K562 (cell line): ENCODE measurements around the gene GGA2. TPM values are rescaled to one million over a fixed set of nuclear protein-coding genes. Genes with fewer than 3 reads are reported as not detected.

ENCODE experiments used
- ATAC-seq: fragments of 200-7000 bp; cut with Tn5 transposase; 3 replicates; pipeline ENCODE4 v1.9.1; 2020; ENCODE audit warnings: moderate library complexity
- BruUV-seq: library from RNA; stranded (reverse); fragments of 400-500 nt; replicated peaks from 2 replicates; lab custom pipeline; 2021; lab: Mats Ljungman, UMichigan
- CTCF ChIA-PET: fragments of 300-600 bp; formaldehyde crosslinking; extraction: SDS; loops from one replicate; lab custom pipeline; 2021; ENCODE audit warnings: low intra/inter-chr PET ratio; lab: Yijun Ruan, JAX
- POLR2A ChIA-PET: fragments of 300-600, 350-650 bp; sonication (Branson Sonifier 250); formaldehyde crosslinking; extraction: SDS; loops from one replicate; lab custom pipeline; 2021; ENCODE audit warnings: antibody characterized with exemption, inconsistent platforms; lab: Yijun Ruan, JAX
- DNase-seq, 4 experiments: peaks; one replicate each; pipeline versions ENCODE4 v3.0.0 to v3.0.0-alpha.2; 2011 to 2018; ENCODE audit warnings: low spot score in 3 of 4, mixed read lengths in 3 of 4; ENCODE audit errors: extremely low read depth in 1 of 4
- FAIRE-seq: peaks from 2 replicates; lab custom pipeline; 2011; peaks lifted over from hg19 to GRCh38; lab: Jason Lieb, UNC
- H2AFZ ChIP-seq: 2 replicates; pipeline ENCODE4 v1.6.0; 2011; ENCODE audit warnings: low read depth, low read length, control low read depth, inconsistent platforms
- H3K27ac ChIP-seq: fragments of 200-600 bp; 3 replicates; pipeline ENCODE4 v1.8.0; 2011; ENCODE audit warnings: low read depth, mild to moderate bottlenecking, control low read depth, inconsistent platforms, low read length, moderate library complexity, mixed read lengths; ENCODE audit errors: extremely low read depth
- H3K27me3 ChIP-seq, 2 experiments: fragments of 300-600 bp in 1 of 2; 2 replicates in 1 of 2; 3 replicates in 1 of 2; pipeline versions ENCODE4 v1.6.0 to v1.8.0; 2011; ENCODE audit warnings: inconsistent platforms in 2 of 2, low read length in 2 of 2, mild to moderate bottlenecking in 1 of 2, mixed read lengths in 1 of 2, moderate library complexity in 1 of 2; ENCODE audit not compliant: control insufficient read depth in 2 of 2, insufficient read depth in 2 of 2
- H3K36me3 ChIP-seq: fragments of 300-600 bp; 3 replicates; pipeline ENCODE4 v1.8.0; 2011; ENCODE audit warnings: mild to moderate bottlenecking, low read length, inconsistent platforms; ENCODE audit not compliant: control insufficient read depth, insufficient read depth
- H3K4me1 ChIP-seq, 2 experiments: fragments of 200-600 bp in 1 of 2; replicated peaks in 1 of 2; 2 replicates in 1 of 2; 3 replicates in 1 of 2; pipeline versions ENCODE4 v1.5.1 to v1.8.0; 2011; ENCODE audit warnings: inconsistent platforms in 2 of 2, low read length in 2 of 2, mild to moderate bottlenecking in 1 of 2, mixed read lengths in 1 of 2, moderate library complexity in 1 of 2; ENCODE audit not compliant: control insufficient read depth in 2 of 2, insufficient read depth in 2 of 2
- H3K4me2 ChIP-seq: 2 replicates; pipeline ENCODE4 v1.6.1; 2011; ENCODE audit warnings: low read length, control low read depth, inconsistent platforms, mixed read lengths; ENCODE audit not compliant: insufficient read depth
- H3K4me3 ChIP-seq: fragments of 200-600 bp; sonication (generic), shearing (Covaris generic); 2 replicates; pipeline ENCODE4 v1.5.1; 2016; ENCODE audit warnings: control low read depth, inconsistent platforms
- H3K79me2 ChIP-seq: fragments of 200-600 bp; 3 replicates; pipeline ENCODE4 v1.8.0; 2011; ENCODE audit warnings: low read length, inconsistent platforms; ENCODE audit not compliant: control insufficient read depth, insufficient read depth
- H3K9ac ChIP-seq, 2 experiments: 2 replicates each; pipeline versions ENCODE4 v1.6.0 to v1.6.1; 2011; ENCODE audit warnings: low read depth in 2 of 2, low read length in 2 of 2, control low read depth in 1 of 2, inconsistent platforms in 1 of 2, mild to moderate bottlenecking in 1 of 2, mixed read lengths in 1 of 2; ENCODE audit not compliant: insufficient read depth in 1 of 2
- H3K9me1 ChIP-seq: one replicate; pipeline ENCODE4 v1.6.0; 2011; ENCODE audit warnings: inconsistent platforms, mild to moderate bottlenecking, low read length, moderate library complexity; ENCODE audit not compliant: control insufficient read depth, insufficient read depth
- H3K9me3 ChIP-seq: replicated peaks from 2 replicates; pipeline ENCODE4 v1.5.1; 2011; ENCODE audit warnings: low read depth, low read length, inconsistent platforms; ENCODE audit not compliant: control insufficient read depth, insufficient read depth
- H4K20me1 ChIP-seq: replicated peaks from 2 replicates; pipeline ENCODE4 v1.6.1; 2011; ENCODE audit warnings: low read length, inconsistent platforms, mixed read lengths; ENCODE audit not compliant: control insufficient read depth, insufficient read depth
- EP400 ChIP-seq: fragments of 450-650 bp; IDR thresholded peaks from 2 replicates; pipeline ENCODE4 v1.6.1; 2017; ENCODE audit warnings: antibody characterized with exemption, mild to moderate bottlenecking, moderate library complexity
- PTTG1 ChIP-seq: fragments of 450-650 bp; IDR thresholded peaks from 2 replicates; pipeline ENCODE4 v1.6.1; 2016; ENCODE audit warnings: low read depth, mild to moderate bottlenecking, missing genetic modification characterization, missing compliant biosample characterization
- TCFL5 ChIP-seq: fragments of 250-450 bp; sonication (Bioruptor Pico); conservative IDR thresholded peaks from 2 replicates; pipeline ENCODE4 v1.6.1; 2021; ENCODE audit warnings: mild to moderate bottlenecking, moderate library complexity, matching md5 sums
- ZFP91 ChIP-seq: sonication (generic); formaldehyde crosslinking; IDR thresholded peaks from 2 replicates; pipeline ENCODE4 v1.8.0; 2022; ENCODE audit warnings: mild to moderate bottlenecking, missing genetic modification reagents
- WGBS: fragments of 100-300 bp; shearing (Covaris generic); methylation state at CpG from one replicate; pipeline ENCODE4 v1.1.6; 2016; ENCODE audit warnings: low coverage, mixed read lengths; ENCODE audit not compliant: insufficient coverage; ENCODE audit errors: missing lambda C conversion rate; 5-methylcytosine and 5-hydroxymethylcytosine counted together
- in situ Hi-C: fragments of 300-500 bp; cut with MboI; formaldehyde crosslinking; loops from 4 replicates; pipeline ENCODE4 v1.15.0; 2018; ENCODE audit warnings: inconsistent platforms, mixed read lengths
- intact Hi-C: fragments of 100-400 bp; cut with micrococcal nuclease; formaldehyde crosslinking; loops from 2 replicates; pipeline ENCODE4 v1.14.2; 2022
- polyA plus RNA-seq, 8 experiments: library from polyadenylated mRNA; depleted of rRNA in 4 of 8; stranded (reverse) in 5 of 8; unstranded in 3 of 8; fragments of >200 nt; fragmentation: Nextera tagmentation in 2 of 8; fragmentation: Illumina TruSeq in 1 of 8; extraction: Ambion mirVana in 2 of 8; extraction: Trizol in 1 of 8; gene quantifications; 2 replicates each; pipeline versions ENCODE4 v1.2.1 to v1.2.3, GENCODE V29; 2011 to 2014; ENCODE audit warnings: inconsistent platforms in 1 of 8, missing spikeins in 1 of 8
- total RNA-seq, 7 experiments: library from RNA; depleted of rRNA in 6 of 7; stranded (reverse); fragments of >200 nt in 6 of 7; fragmentation: Illumina TruSeq in 2 of 7; extraction: Trizol in 2 of 7; gene quantifications; 2 replicates each; pipeline versions ENCODE4 v1.2.1 to v1.2.3, GENCODE V29; 2011 to 2021; ENCODE audit warnings: low replicate concordance in 1 of 7

The GGA2 gene
- total and polyA plus RNA-seq, 9 of the 15 experiments (the other 6 are each of a cell fraction or from before 2014, with no cell fraction given) = 11.9 to 133 (median 66.3) TPM

GRCh38 chr16:23448392-23448791, 61.9 kb downstream of the GGA2 start:
- H3K27me3 ChIP-seq = no peaks in the 10 kb centered on the region
- H4K20me1 ChIP-seq = no peaks in the 10 kb centered on the region
- no peak for ATAC-seq
- H3K4me2 ChIP-seq = no peak overlapping the region
- no TSS peak for BruUV-seq
- in situ Hi-C loops = no loop called here
- 57% methylated on average over 4 of the region's 4 CpGs for WGBS
- no peaks in the 10 kb centered on the region for H3K9me1 ChIP-seq
- peaks cover 22% of the 10 kb centered on the region; the same call in 2 of the 3 replicates for H3K36me3 ChIP-seq
- no peak for FAIRE-seq
- no peaks in the 10 kb centered on the region for H3K9me3 ChIP-seq
- no peak overlapping the region for H3K4me3 ChIP-seq
- ChIA-PET POLR2A (interaction anchor here (0.7 to 0.8 kb wide), 2 partner anchors 41 to 127 kb away, joined by 3 read pairs; no protein-coding TSS in a partner anchor), CTCF (no interaction called here)
- H3K27ac ChIP-seq = no peak overlapping the region
- no peak overlapping the region for H3K9ac ChIP-seq
- peaks cover 29% of the 10 kb centered on the region for H3K79me2 ChIP-seq
- no peak for TF ChIP-seq ZFP91
- TF ChIP-seq TCFL5 (CRISPR knock-in tag) = no peak
- no peak for TF ChIP-seq PTTG1 (tag)
- TF ChIP-seq EP400 = no peak
- no peak for DNase-seq
- no peak overlapping the region for H2AFZ ChIP-seq
- H3K4me1 ChIP-seq = peaks cover 8 to 17% of the 10 kb centered on the region in 2 experiments; a peak in 3 of 5 replicates
- intact Hi-C loops = no loop called here
